PFSK-1 (cell line): ENCODE measurements around the gene TRIM45.

ENCODE experiments used
- FOXP2 ChIP-seq: optimal IDR thresholded peaks from 2 replicates; pipeline ENCODE3; 2011; ENCODE audit warnings: borderline replicate concordance, control low read depth, inconsistent platforms; ENCODE audit not compliant: insufficient read depth; ENCODE audit errors: extremely low read length, extremely low read depth
- POLR2AphosphoS5 ChIP-seq: IDR thresholded peaks from 2 replicates; pipeline ENCODE4 v1.6.1; 2012; ENCODE audit warnings: low read depth, mild to moderate bottlenecking, control low read depth, low read length, moderate library complexity
- SIN3A ChIP-seq: IDR thresholded peaks from 2 replicates; pipeline ENCODE4 v1.6.1; 2012; ENCODE audit warnings: mild to moderate bottlenecking, low read length, moderate library complexity, borderline replicate concordance; ENCODE audit not compliant: insufficient read depth
- TAF1 ChIP-seq: IDR thresholded peaks from 2 replicates; pipeline ENCODE4 v1.6.1; 2012; ENCODE audit warnings: low read length, control low read depth, borderline replicate concordance; ENCODE audit not compliant: insufficient read depth
- TF ChIP-seq, protein P1 (sequence below), 2 experiments: IDR thresholded peaks; 2 replicates each; pipeline versions ENCODE4 v1.6.1 to v1.8.0; 2011 to 2012; ENCODE audit warnings: low read depth in 2 of 2, low read length in 2 of 2, control low read depth in 1 of 2, inconsistent platforms in 1 of 2, mild to moderate bottlenecking in 1 of 2, moderate library complexity in 1 of 2; ENCODE audit not compliant: insufficient read depth in 1 of 2

TRIM45 gene

GRCh38 chr1:117079737-117080136 lies 41.8 kb downstream of the TRIM45 start:
- TF ChIP-seq, protein P1, sequence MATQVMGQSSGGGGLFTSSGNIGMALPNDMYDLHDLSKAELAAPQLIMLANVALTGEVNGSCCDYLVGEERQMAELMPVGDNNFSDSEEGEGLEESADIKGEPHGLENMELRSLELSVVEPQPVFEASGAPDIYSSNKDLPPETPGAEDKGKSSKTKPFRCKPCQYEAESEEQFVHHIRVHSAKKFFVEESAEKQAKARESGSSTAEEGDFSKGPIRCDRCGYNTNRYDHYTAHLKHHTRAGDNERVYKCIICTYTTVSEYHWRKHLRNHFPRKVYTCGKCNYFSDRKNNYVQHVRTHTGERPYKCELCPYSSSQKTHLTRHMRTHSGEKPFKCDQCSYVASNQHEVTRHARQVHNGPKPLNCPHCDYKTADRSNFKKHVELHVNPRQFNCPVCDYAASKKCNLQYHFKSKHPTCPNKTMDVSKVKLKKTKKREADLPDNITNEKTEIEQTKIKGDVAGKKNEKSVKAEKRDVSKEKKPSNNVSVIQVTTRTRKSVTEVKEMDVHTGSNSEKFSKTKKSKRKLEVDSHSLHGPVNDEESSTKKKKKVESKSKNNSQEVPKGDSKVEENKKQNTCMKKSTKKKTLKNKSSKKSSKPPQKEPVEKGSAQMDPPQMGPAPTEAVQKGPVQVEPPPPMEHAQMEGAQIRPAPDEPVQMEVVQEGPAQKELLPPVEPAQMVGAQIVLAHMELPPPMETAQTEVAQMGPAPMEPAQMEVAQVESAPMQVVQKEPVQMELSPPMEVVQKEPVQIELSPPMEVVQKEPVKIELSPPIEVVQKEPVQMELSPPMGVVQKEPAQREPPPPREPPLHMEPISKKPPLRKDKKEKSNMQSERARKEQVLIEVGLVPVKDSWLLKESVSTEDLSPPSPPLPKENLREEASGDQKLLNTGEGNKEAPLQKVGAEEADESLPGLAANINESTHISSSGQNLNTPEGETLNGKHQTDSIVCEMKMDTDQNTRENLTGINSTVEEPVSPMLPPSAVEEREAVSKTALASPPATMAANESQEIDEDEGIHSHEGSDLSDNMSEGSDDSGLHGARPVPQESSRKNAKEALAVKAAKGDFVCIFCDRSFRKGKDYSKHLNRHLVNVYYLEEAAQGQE (IDR thresholded peaks at IDR 0.05; ENCODE audit: insufficient read depth in 1 of 2, low read depth in 2 of 2, low read length in 2 of 2), result no peak
- TF ChIP-seq TAF1 (no peak), POLR2AphosphoS5 (no peak), SIN3A (no peak), FOXP2 (no peak)

DNA sequence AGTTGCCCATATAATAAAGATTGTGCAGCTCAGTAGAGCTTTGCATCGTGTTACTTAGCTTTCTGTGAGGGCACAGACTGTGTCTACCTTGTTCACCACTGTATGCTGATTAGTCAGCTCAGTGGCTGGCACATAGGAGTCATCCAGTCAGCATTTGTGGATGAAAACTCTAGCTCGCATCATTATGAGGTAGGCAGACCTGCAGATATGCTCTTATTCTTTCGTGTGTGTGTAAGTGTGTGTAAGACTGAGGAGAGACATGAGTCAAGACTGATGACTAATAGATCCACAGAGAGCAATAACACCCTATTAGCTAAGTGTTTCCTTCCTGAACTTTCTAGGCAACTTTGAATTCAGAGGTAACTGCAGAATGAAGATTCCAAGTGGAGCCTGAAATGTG lies 44.3 kb downstream of the TRIM45 start:
- TF ChIP-seq POLR2AphosphoS5 (no peak), FOXP2 (no peak), TAF1 (no peak), SIN3A (no peak)
- TF ChIP-seq, protein P1 (IDR thresholded peaks at IDR 0.05; ENCODE audit: insufficient read depth in 1 of 2, low read depth in 2 of 2, low read length in 2 of 2), result no peak

- TF ChIP-seq, protein P1 (IDR thresholded peaks at IDR 0.05; ENCODE audit: insufficient read depth in 1 of 2, low read depth in 2 of 2, low read length in 2 of 2), result no peak
- TF ChIP-seq POLR2AphosphoS5 (no peak), FOXP2 (no peak), SIN3A (no peak)
Measured at GRCh38 chr1:117076648-117077047, 44.9 kb downstream of the TRIM45 start.

- no peak for TF ChIP-seq FOXP2
- TF ChIP-seq, protein P1 (IDR thresholded peaks at IDR 0.05; ENCODE audit: insufficient read depth in 1 of 2, low read depth in 2 of 2, low read length in 2 of 2), result no peak
- TF ChIP-seq TAF1, result no peak
- TF ChIP-seq POLR2AphosphoS5, result no peak
- TF ChIP-seq SIN3A, result no peak
Measured at GRCh38 chr1:117070124-117070523, 51.4 kb downstream of the TRIM45 start.

DNA sequence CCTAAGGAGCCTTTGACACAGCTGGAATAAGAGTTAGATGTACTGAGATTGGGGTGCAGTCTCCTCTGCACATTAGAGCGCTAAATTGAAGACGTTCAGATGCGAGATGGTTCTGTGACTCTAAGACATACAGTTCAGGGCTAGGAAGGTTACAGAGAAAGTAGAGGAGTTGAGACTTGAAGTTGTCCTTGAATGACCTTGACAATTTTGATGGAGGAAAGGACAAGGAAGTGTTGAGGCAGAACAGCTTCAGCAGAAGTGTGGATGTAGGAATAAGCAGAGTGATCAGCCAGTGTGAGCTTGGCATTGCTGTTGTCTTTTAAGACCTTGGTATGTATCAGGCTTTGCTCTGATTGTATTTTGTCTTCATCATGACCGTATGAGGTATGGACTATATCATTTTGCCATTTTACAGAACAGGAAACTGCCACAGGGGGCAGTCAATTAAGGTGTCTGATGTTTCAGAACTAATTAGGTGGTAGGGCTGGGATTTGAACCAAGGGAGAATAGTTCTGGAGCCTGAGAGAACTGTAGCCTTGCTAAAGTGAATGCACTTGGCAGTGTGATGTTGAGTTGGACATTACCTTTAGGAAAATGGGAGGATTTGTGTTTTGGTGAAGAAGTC lies 52.2 kb downstream of the TRIM45 start:
- TF ChIP-seq FOXP2, result no peak
- no peak for TF ChIP-seq TAF1
